Caco-2 (cell line): ENCODE results near the gene COA8. TPM values are rescaled to one million over a fixed set of nuclear protein-coding genes. Genes with fewer than 3 reads are reported as not detected.

ENCODE experiments used
- BruUV-seq: library from RNA; stranded (reverse); fragments of 400-500 nt; replicated peaks from 2 replicates; lab custom pipeline; 2021; lab: Mats Ljungman, UMichigan
- CTCF ChIA-PET: fragments of 300-600 bp; sonication (Branson Sonifier 250); formaldehyde crosslinking; loops from one replicate; lab custom pipeline; 2022; ENCODE audit warnings: antibody characterized with exemption; lab: Charles Lee
- POLR2A ChIA-PET: fragments of 300-600 bp; sonication (Branson Sonifier 250); formaldehyde crosslinking; loops from one replicate; lab custom pipeline; 2022; ENCODE audit warnings: antibody characterized with exemption; lab: Charles Lee
- DNase-seq, 2 experiments: peaks; one replicate each; pipeline versions ENCODE4 v3.0.0 to v3.0.0-alpha.2; 2020 to 2022
- H3K27me3 ChIP-seq: replicated peaks from 2 replicates; pipeline ENCODE4 v1.6.0; 2011; ENCODE audit warnings: low read length; ENCODE audit not compliant: control insufficient read depth, insufficient read depth
- H3K36me3 ChIP-seq: 2 replicates; pipeline ENCODE4 v1.5.1; 2011; ENCODE audit warnings: low read length; ENCODE audit not compliant: control insufficient read depth, insufficient read depth
- H3K4me1 ChIP-seq: fragments of 250-450 bp; sonication (Bioruptor Pico); 2 replicates; pipeline ENCODE4 v1.5.1; 2020; ENCODE audit warnings: mild to moderate bottlenecking
- H3K4me3 ChIP-seq: 2 replicates; pipeline ENCODE4 v1.5.1; 2011; ENCODE audit warnings: low read depth, mild to moderate bottlenecking, control low read depth, low read length
- H3K9me3 ChIP-seq: fragments of 250-450 bp; sonication (Bioruptor Pico); 2 replicates; pipeline ENCODE4 v1.5.1; 2020; ENCODE audit warnings: mild to moderate bottlenecking, moderate library complexity
- H3K27ac Mint-ChIP-seq: one replicate; pipeline ENCODE4 v1.8.0; 2022; ENCODE audit warnings: mixed read lengths; ENCODE audit not compliant: unreplicated experiment
- H3K27me3 Mint-ChIP-seq: one replicate; pipeline ENCODE4 v1.8.0; 2022; ENCODE audit warnings: mixed read lengths; ENCODE audit not compliant: insufficient read depth, unreplicated experiment
- H3K36me3 Mint-ChIP-seq: one replicate; pipeline ENCODE4 v1.8.0; 2022; ENCODE audit warnings: mild to moderate bottlenecking, mixed read lengths; ENCODE audit not compliant: insufficient read depth, unreplicated experiment
- H3K4me1 Mint-ChIP-seq: one replicate; pipeline ENCODE4 v1.8.0; 2022; ENCODE audit warnings: low read depth, mixed read lengths; ENCODE audit not compliant: unreplicated experiment
- H3K4me3 Mint-ChIP-seq: one replicate; pipeline ENCODE4 v1.8.0; 2022; ENCODE audit warnings: mild to moderate bottlenecking, moderate library complexity, mixed read lengths; ENCODE audit not compliant: unreplicated experiment
- H3K9me3 Mint-ChIP-seq: one replicate; pipeline ENCODE4 v1.8.0; 2022; ENCODE audit warnings: mixed read lengths; ENCODE audit not compliant: unreplicated experiment
- intact Hi-C: fragments of 100-400 bp; cut with micrococcal nuclease; formaldehyde crosslinking; loops from one replicate; pipeline ENCODE4 v1.10.0; 2022; ENCODE audit not compliant: unreplicated experiment
- total RNA-seq: library from RNA; stranded (reverse); gene quantifications from 2 replicates; pipeline ENCODE4 v1.2.3, GENCODE V29; 2022
- TF ChIP-seq, protein P1 (sequence below), 2 experiments: fragments of 200-600 bp in 1 of 2; IDR thresholded peaks; 1 replicate in 1 of 2; 2 replicates in 1 of 2; pipeline versions ENCODE4 v1.5.1 to v1.8.0; 2011 to 2022; ENCODE audit warnings: antibody characterized with exemption in 1 of 2, control low read depth in 1 of 2, inconsistent platforms in 1 of 2, low read depth in 1 of 2, low read length in 1 of 2, mild to moderate bottlenecking in 1 of 2, moderate library complexity in 1 of 2; ENCODE audit not compliant: insufficient read depth in 1 of 2, severe bottlenecking in 1 of 2, unreplicated experiment in 1 of 2

COA8 gene
- total RNA-seq, 1 experiment from 2014 or later: 50.7 TPM

DNA sequence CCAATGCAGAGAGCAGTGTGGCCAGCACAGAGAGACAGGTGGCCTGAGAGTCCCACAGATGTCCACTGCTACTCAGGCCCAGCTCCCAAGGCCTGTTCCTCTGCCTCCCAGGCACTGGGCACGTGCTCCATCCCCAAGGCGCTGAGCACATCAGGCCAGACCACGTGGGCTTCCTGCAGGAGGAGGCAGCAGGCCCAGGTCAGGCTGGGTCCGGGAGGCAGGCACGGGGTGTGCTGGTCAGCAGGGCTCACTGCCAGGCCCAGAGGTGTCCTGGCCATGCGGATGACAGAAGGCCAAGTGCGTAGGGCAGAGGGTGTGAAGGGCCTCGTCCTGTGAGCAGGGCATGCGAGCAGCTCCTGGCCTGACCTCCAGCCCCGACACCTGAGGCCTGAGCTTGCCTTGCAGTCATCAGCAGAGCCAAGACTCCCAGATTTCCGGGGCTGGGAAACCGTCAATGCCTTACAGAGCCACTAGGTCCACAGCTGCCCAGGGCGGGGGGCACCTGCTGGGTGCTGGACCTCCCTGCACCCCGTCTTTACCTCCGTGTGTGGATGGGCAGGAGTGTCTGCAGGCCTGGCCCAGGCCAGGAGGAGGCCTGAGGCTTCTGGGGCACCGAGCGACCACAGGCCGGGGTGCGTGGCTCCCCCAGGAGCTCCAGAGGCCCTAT is 18.9 kb upstream of the COA8 start:
- CTCF ChIA-PET: interaction anchor here (2.7 kb wide), 1 partner anchor 25 kb away, joined by 13 read pairs; no protein-coding TSS in a partner anchor
- BruUV-seq: no TSS peak

DNA sequence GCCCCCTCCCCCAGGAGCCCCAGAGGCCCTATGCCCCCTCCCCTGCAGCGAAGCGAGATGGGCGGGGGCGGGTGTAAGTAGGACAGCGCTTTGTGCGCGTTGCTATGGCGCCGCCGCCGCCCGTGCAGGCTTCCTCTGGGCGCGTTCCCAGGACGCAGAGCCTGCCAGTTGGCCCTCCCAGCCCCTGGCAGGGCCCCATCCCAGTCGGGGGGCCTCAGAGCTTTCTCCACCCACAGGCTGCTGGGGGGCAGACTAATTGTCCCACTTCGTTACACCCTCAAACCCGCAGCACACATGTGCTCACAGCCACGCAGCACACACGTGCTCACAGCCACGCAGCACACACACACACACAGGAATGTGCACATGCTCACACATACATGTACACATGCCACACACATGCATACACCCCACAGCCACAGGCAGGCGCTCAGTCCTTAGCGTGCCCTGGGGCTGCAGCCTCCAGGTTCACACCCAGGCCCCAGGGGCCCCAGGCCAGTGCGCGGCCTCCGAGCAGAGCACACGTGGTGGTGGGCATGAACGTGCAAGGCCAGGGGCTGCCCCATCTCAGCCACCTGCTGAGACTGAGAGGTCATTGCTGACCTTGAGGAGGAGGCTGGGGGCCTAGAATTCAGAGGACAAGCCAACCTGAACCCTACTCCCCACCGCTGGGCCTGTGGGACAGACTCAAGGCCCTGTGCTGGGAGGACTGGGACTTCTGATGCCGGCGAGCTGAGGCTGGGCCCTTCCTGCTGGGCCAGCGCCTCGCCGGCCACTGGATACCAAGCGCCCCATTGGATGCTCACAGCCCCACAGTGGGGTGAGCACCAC is 18.2 kb upstream of the COA8 start:
- Histone ChIP-seq H3K27me3 (no peaks in the 10 kb centered on the region), H3K9me3 (no peaks in the 10 kb centered on the region), H3K36me3 (no peaks in the 10 kb centered on the region), H3K4me3 (no peak overlapping the region), H3K4me1 (peaks cover 6% of the 10 kb centered on the region)
- Mint-ChIP-seq H3K4me1 (no peaks in the 10 kb centered on the region), H3K27ac (no peak overlapping the region), H3K27me3 (no peaks in the 10 kb centered on the region), H3K4me3 (no peak overlapping the region), H3K36me3 (peaks cover 6% of the 10 kb centered on the region), H3K9me3 (no peaks in the 10 kb centered on the region)
- ChIA-PET CTCF (interaction anchor here (2.7 to 3.6 kb wide), 2 partner anchors 26 kb away, joined by 13 to 49 read pairs; no protein-coding TSS in a partner anchor), POLR2A (no interaction called here)
- no peak for DNase-seq
- TF ChIP-seq, protein P1, sequence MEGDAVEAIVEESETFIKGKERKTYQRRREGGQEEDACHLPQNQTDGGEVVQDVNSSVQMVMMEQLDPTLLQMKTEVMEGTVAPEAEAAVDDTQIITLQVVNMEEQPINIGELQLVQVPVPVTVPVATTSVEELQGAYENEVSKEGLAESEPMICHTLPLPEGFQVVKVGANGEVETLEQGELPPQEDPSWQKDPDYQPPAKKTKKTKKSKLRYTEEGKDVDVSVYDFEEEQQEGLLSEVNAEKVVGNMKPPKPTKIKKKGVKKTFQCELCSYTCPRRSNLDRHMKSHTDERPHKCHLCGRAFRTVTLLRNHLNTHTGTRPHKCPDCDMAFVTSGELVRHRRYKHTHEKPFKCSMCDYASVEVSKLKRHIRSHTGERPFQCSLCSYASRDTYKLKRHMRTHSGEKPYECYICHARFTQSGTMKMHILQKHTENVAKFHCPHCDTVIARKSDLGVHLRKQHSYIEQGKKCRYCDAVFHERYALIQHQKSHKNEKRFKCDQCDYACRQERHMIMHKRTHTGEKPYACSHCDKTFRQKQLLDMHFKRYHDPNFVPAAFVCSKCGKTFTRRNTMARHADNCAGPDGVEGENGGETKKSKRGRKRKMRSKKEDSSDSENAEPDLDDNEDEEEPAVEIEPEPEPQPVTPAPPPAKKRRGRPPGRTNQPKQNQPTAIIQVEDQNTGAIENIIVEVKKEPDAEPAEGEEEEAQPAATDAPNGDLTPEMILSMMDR (IDR thresholded peaks at IDR 0.05; ENCODE audit: insufficient read depth in 1 of 2, low read depth in 1 of 2, low read length in 1 of 2, severe bottlenecking in 1 of 2, unreplicated experiment in 1 of 2): no peak
- no TSS peak for BruUV-seq
- intact Hi-C loops: no loop called here

More for the DNA sequence above, 18.9 kb upstream of the COA8 start:
- peaks cover 6% of the 10 kb centered on the region for H3K4me1 ChIP-seq
- no peaks in the 10 kb centered on the region for H3K27me3 Mint-ChIP-seq
- H3K27me3 ChIP-seq: no peaks in the 10 kb centered on the region
- peaks cover 11% of the 10 kb centered on the region for H3K36me3 Mint-ChIP-seq
- H3K4me3 ChIP-seq: no peak overlapping the region
- TF ChIP-seq, protein P1 (IDR thresholded peaks at IDR 0.05; ENCODE audit: insufficient read depth in 1 of 2, low read depth in 1 of 2, low read length in 1 of 2, severe bottlenecking in 1 of 2, unreplicated experiment in 1 of 2): no peak
- no peak for DNase-seq
- H3K4me1 Mint-ChIP-seq: no peaks in the 10 kb centered on the region
- H3K9me3 Mint-ChIP-seq: no peaks in the 10 kb centered on the region
- no peak overlapping the region for H3K27ac Mint-ChIP-seq
- intact Hi-C loops: no loop called here
- no peaks in the 10 kb centered on the region for H3K36me3 ChIP-seq
- POLR2A ChIA-PET: interaction anchor here (0.7 kb wide), 1 partner anchor 21 kb away, joined by 3 read pairs; the partner anchor contains the start of gene CKB
- no peaks in the 10 kb centered on the region for H3K9me3 ChIP-seq
- no peak overlapping the region for H3K4me3 Mint-ChIP-seq

DNA sequence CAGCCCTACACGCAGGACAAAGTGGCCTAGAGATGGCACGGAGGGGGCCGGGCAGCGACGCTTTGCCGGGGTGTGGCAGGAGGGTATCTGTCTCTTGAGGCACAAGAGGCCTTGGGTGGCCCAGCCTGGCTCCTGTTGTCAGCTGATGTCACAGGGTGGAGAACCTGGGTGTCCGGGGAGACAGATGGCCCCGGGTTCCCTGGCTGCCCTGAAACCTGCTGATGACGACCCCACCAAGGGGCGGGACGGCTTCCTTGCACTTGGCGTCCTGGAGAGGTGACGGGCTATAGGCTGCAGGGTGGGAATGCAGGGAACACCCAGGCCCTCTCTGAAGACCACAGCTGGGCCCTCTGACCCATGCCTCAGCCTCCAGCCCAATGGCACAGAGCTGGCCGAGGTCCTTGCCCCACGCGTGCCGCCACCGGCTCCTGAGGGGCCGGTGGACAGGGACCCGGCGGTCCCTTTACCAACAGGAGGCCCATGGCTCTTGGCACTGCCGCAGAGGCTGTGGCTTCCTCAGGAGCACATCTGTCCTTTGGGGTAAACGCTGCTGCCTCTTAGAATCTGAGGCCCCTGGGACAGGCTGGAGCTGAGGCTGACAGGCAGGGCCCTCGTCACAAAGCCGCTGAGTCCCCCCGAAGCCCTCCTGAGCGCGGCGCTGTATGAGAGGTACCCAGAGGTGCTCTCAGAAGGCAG is 17.4 kb upstream of the COA8 start:
- H3K4me3 ChIP-seq: no peak overlapping the region
- Mint-ChIP-seq H3K27ac (no peak overlapping the region), H3K27me3 (no peaks in the 10 kb centered on the region), H3K36me3 (peaks cover 10% of the 10 kb centered on the region), H3K9me3 (no peaks in the 10 kb centered on the region), H3K4me1 (no peaks in the 10 kb centered on the region), H3K4me3 (no peak overlapping the region)
- TF ChIP-seq, protein P1 (IDR thresholded peaks at IDR 0.05; ENCODE audit: insufficient read depth in 1 of 2, low read depth in 1 of 2, low read length in 1 of 2, severe bottlenecking in 1 of 2, unreplicated experiment in 1 of 2): no peak
- no peak for DNase-seq
- no TSS peak for BruUV-seq
- H3K9me3 ChIP-seq: no peaks in the 10 kb centered on the region
- intact Hi-C loops: no loop called here
- ChIA-PET CTCF (interaction anchor here (3.6 kb wide), 1 partner anchor 27 kb away, joined by 49 read pairs; no protein-coding TSS in a partner anchor), POLR2A (no interaction called here)
- H3K36me3 ChIP-seq: no peaks in the 10 kb centered on the region
- no peaks in the 10 kb centered on the region for H3K27me3 ChIP-seq
- peaks cover 6% of the 10 kb centered on the region for H3K4me1 ChIP-seq
